ENCODE results near the gene BEST1. TPM values are rescaled to one million over a fixed set of nuclear protein-coding genes. Genes with fewer than 3 reads are reported as not detected.

BEST1 gene
- total RNA-seq, 1 experiment from 2014 or later, result 0.22 TPM

- POLR2A ChIA-PET (ENCODE audit: unreplicated experiment), result no interaction called here
- CTCF ChIA-PET, result no interaction called here
- Histone ChIP-seq H3K9me3 (ENCODE audit: low read length) (no peaks in the 10 kb centered on the region), H3K79me2 (ENCODE audit: low read length) (no peaks in the 10 kb centered on the region), H3K27me3 (ENCODE audit: low read length) (peaks cover 9% of the 10 kb centered on the region; the same call in 1 of the 2 replicates), H3K4me2 (ENCODE audit: low read length) (no peak overlapping the region), H2AFZ (ENCODE audit: low read length) (no peak overlapping the region), H3K27ac (ENCODE audit: low read length) (no peak overlapping the region), H3K9me2 (replicated peaks; ENCODE audit: low read length) (no peaks in the 10 kb centered on the region), H3K4me3 (ENCODE audit: low read length) (no peak overlapping the region), H3K4me1 (ENCODE audit: insufficient read depth, low read length) (no peaks in the 10 kb centered on the region), H3K36me3 (ENCODE audit: low read depth, low read length) (no peaks in the 10 kb centered on the region), H4K20me1 (ENCODE audit: low read length) (no peaks in the 10 kb centered on the region), H3F3A (ENCODE audit: low read length, unreplicated experiment) (no peaks in the 10 kb centered on the region), H3K9ac (ENCODE audit: low read length) (no peak overlapping the region)
- no peak for ATAC-seq
- BruUV-seq (replicated peaks), result no TSS peak
- intact Hi-C loops (cut with micrococcal nuclease), result no loop called here
- TF ChIP-seq CTCF (conservative IDR thresholded peaks at IDR 0.05; ENCODE audit: low read depth, low read length), result no peak
- no peak for TF ChIP-seq EZH2phosphoT487 (IDR thresholded peaks at IDR 0.05; ENCODE audit: borderline replicate concordance, low read length)
- no peak for TF ChIP-seq EZH2 (IDR thresholded peaks at IDR 0.05; ENCODE audit: low read length, unreplicated experiment)
- DNase-seq, result no peak
Measured at GRCh38 chr11:61919705-61920631, 30.2 kb upstream of the BEST1 start.

GRCh38 chr11:61921446-61921845, 28.7 kb upstream of the BEST1 start:
- intact Hi-C loops (cut with micrococcal nuclease), result no loop called here
- TF ChIP-seq CTCF (conservative IDR thresholded peaks at IDR 0.05; ENCODE audit: low read depth, low read length) (no peak), EZH2 (IDR thresholded peaks at IDR 0.05; ENCODE audit: low read length, unreplicated experiment) (no peak), EZH2phosphoT487 (IDR thresholded peaks at IDR 0.05; ENCODE audit: borderline replicate concordance, low read length) (no peak)
- Histone ChIP-seq H3K27me3 (ENCODE audit: low read length) (peaks cover 9% of the 10 kb centered on the region; the same call in 1 of the 2 replicates), H3K27ac (ENCODE audit: low read length) (no peak overlapping the region), H3K9ac (ENCODE audit: low read length) (no peak overlapping the region), H3K4me2 (ENCODE audit: low read length) (no peak overlapping the region), H4K20me1 (ENCODE audit: low read length) (no peaks in the 10 kb centered on the region), H3K36me3 (ENCODE audit: low read depth, low read length) (no peaks in the 10 kb centered on the region), H3F3A (ENCODE audit: low read length, unreplicated experiment) (no peaks in the 10 kb centered on the region), H3K9me3 (ENCODE audit: low read length) (no peaks in the 10 kb centered on the region), H3K9me2 (replicated peaks; ENCODE audit: low read length) (no peaks in the 10 kb centered on the region), H3K4me1 (ENCODE audit: insufficient read depth, low read length) (no peaks in the 10 kb centered on the region), H3K79me2 (ENCODE audit: low read length) (no peaks in the 10 kb centered on the region), H2AFZ (ENCODE audit: low read length) (no peak overlapping the region), H3K4me3 (ENCODE audit: low read length) (no peak overlapping the region)
- no peak for ATAC-seq
- CTCF ChIA-PET, result no interaction called here
- POLR2A ChIA-PET (ENCODE audit: unreplicated experiment), result no interaction called here
- DNase-seq, result no peak
- no TSS peak for BruUV-seq (replicated peaks)

GRCh38 chr11:61922539-61922938, 27.6 kb upstream of the BEST1 start:
- no peak for TF ChIP-seq CTCF (conservative IDR thresholded peaks at IDR 0.05; ENCODE audit: low read depth, low read length)
- TF ChIP-seq EZH2phosphoT487 (IDR thresholded peaks at IDR 0.05; ENCODE audit: borderline replicate concordance, low read length), result no peak
- TF ChIP-seq EZH2 (IDR thresholded peaks at IDR 0.05; ENCODE audit: low read length, unreplicated experiment), result no peak
- Histone ChIP-seq H3K9me2 (replicated peaks; ENCODE audit: low read length) (no peaks in the 10 kb centered on the region), H3K27me3 (ENCODE audit: low read length) (peaks cover 9% of the 10 kb centered on the region; the same call in 1 of the 2 replicates), H3K4me2 (ENCODE audit: low read length) (no peak overlapping the region), H3K27ac (ENCODE audit: low read length) (no peak overlapping the region), H4K20me1 (ENCODE audit: low read length) (no peaks in the 10 kb centered on the region), H3K79me2 (ENCODE audit: low read length) (no peaks in the 10 kb centered on the region), H3K9me3 (ENCODE audit: low read length) (no peaks in the 10 kb centered on the region), H3K36me3 (ENCODE audit: low read depth, low read length) (no peaks in the 10 kb centered on the region), H3K4me1 (ENCODE audit: insufficient read depth, low read length) (no peaks in the 10 kb centered on the region), H2AFZ (ENCODE audit: low read length) (no peak overlapping the region), H3K4me3 (ENCODE audit: low read length) (no peak overlapping the region), H3F3A (ENCODE audit: low read length, unreplicated experiment) (no peaks in the 10 kb centered on the region), H3K9ac (ENCODE audit: low read length) (no peak overlapping the region)
- POLR2A ChIA-PET (ENCODE audit: unreplicated experiment), result no interaction called here
- ATAC-seq (no peak), DNase-seq (no peak)
- intact Hi-C loops (cut with micrococcal nuclease), result no loop called here
- no TSS peak for BruUV-seq (replicated peaks)
- CTCF ChIA-PET, result no interaction called here

All from PC-3 (cell line).